ENCODE results near the gene MYL11.

The MYL11 gene

GRCh38 chr16:30407102-30407803 lies 32.7 kb downstream of the MYL11 start, which contains the start of gene ZNF771:
TSS of gene ZNF771 (plus strand) at chr16:30407606. CDS start at chr16:30408054, 448 bp downstream.
- Histone ChIP-seq H3K4me1 (peaks cover 6% of the 10 kb centered on the region; the same call in 1 of the 2 replicates), H3K36me3 (peaks cover 10% of the 10 kb centered on the region), H3K9me3 (no peaks in the 10 kb centered on the region), H3K27me3 (no peaks in the 10 kb centered on the region), H3K4me3 (ENCODE audit: low read depth, low read length) (peak within 1 kb of the TSS; percentile 77)
- TF ChIP-seq, protein P1, sequence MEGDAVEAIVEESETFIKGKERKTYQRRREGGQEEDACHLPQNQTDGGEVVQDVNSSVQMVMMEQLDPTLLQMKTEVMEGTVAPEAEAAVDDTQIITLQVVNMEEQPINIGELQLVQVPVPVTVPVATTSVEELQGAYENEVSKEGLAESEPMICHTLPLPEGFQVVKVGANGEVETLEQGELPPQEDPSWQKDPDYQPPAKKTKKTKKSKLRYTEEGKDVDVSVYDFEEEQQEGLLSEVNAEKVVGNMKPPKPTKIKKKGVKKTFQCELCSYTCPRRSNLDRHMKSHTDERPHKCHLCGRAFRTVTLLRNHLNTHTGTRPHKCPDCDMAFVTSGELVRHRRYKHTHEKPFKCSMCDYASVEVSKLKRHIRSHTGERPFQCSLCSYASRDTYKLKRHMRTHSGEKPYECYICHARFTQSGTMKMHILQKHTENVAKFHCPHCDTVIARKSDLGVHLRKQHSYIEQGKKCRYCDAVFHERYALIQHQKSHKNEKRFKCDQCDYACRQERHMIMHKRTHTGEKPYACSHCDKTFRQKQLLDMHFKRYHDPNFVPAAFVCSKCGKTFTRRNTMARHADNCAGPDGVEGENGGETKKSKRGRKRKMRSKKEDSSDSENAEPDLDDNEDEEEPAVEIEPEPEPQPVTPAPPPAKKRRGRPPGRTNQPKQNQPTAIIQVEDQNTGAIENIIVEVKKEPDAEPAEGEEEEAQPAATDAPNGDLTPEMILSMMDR (IDR thresholded peaks at IDR 0.05; ENCODE audit: low read depth, low read length), result no peak
- DNase-seq, result peak; percentile 98

- peaks cover 6% of the 10 kb centered on the region; the same call in 1 of the 2 replicates for H3K4me1 ChIP-seq
- H3K27me3 ChIP-seq, result no peaks in the 10 kb centered on the region
- H3K36me3 ChIP-seq, result peaks cover 10% of the 10 kb centered on the region
- peak overlapping the region; percentile 77 for H3K4me3 ChIP-seq (ENCODE audit: low read depth, low read length)
- H3K9me3 ChIP-seq, result no peaks in the 10 kb centered on the region
- TF ChIP-seq, protein P1 (IDR thresholded peaks at IDR 0.05; ENCODE audit: low read depth, low read length), result no peak
- no peak for DNase-seq
Measured at GRCh38 chr16:30407804-30408534, 33.4 kb downstream of the MYL11 start.

- Histone ChIP-seq H3K27me3 (no peaks in the 10 kb centered on the region), H3K9me3 (no peaks in the 10 kb centered on the region), H3K4me1 (peaks cover 6% of the 10 kb centered on the region; the same call in 1 of the 2 replicates), H3K36me3 (peaks cover 10% of the 10 kb centered on the region), H3K4me3 (ENCODE audit: low read depth, low read length) (no peak overlapping the region)
- DNase-seq, result peak; percentile 96
- TF ChIP-seq, protein P1 (IDR thresholded peaks at IDR 0.05; ENCODE audit: low read depth, low read length), result peak; percentile 97
Measured at GRCh38 chr16:30409125-30410060, 34.8 kb downstream of the MYL11 start.

GRCh38 chr16:30413112-30413806 lies 38.7 kb downstream of the MYL11 start:
- Histone ChIP-seq H3K4me3 (ENCODE audit: low read depth, low read length) (no peak overlapping the region), H3K27me3 (no peaks in the 10 kb centered on the region), H3K4me1 (peaks cover 9% of the 10 kb centered on the region; the same call in 1 of the 2 replicates), H3K9me3 (no peaks in the 10 kb centered on the region), H3K36me3 (peaks cover 10% of the 10 kb centered on the region)
- TF ChIP-seq, protein P1 (IDR thresholded peaks at IDR 0.05; ENCODE audit: low read depth, low read length), result no peak
- no peak for DNase-seq

DNA sequence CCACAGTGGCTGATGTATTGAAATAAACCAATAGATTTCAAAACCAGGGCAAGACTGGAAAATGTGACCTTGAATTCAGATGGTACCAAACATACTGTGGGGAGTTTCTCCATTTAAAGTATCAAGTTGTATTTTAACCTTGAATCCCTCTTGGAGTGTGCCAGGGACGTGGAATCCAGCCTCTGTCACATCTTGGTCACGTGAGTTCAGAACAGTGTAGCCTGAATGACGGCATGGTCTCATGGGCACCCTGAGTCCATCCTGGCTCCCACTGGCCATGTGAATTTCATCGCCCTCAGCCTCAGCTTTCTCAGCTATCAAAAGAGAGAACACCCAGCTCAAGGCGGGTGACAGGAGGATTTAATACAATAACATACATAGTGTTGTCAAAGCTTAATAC lies 39.6 kb downstream of the MYL11 start:
- Histone ChIP-seq H3K36me3 (peaks cover 10% of the 10 kb centered on the region), H3K4me1 (peaks cover 7% of the 10 kb centered on the region; the same call in 1 of the 2 replicates), H3K27me3 (no peaks in the 10 kb centered on the region), H3K9me3 (no peaks in the 10 kb centered on the region), H3K4me3 (ENCODE audit: low read depth, low read length) (no peak overlapping the region)
- no peak for DNase-seq
- TF ChIP-seq, protein P1 (IDR thresholded peaks at IDR 0.05; ENCODE audit: low read depth, low read length), result no peak

Measured in BE2C (cell line).